Embryonic facial prominence (tissue), 1 donor: ENCODE data around the gene HMHB1.

Experiments used
- DNase-seq: peaks from one replicate; pipeline ENCODE4 v3.0.0-alpha.2; 2016; ENCODE audit errors: extremely low spot score

HMHB1 gene

DNA sequence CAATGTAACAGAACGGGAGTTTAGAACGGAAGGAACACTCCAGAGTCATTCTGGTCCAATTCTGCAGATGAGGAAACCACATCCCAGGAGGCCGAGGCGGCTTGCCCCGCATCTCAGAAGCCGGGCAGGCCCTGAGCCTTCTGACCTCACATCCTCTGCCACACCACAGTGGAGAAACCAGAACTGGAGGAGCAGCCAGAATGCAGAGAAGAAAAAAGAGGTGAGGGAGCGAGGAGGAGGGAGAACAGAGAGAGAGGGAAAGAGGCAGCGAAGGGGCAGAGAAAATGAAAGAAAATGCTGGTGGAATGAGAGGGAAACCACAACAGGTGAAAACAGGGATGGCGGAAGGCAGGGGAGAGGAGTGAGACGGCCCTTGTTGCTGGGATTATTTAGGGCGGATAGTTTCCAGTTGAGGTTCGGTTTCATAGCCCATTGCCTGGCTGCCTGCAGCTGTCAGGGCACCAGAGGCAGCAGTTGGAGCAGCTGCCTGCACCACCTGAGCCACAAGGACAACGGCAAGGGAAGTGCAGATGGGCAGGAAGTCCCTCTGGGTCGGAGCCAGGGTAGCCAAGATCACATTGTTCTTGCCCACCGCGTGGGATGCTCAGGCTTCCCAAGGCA, at the start of gene HMHB1:
TSS of gene HMHB1 (plus strand) at position 77 of the 621 bp plus-strand sequence.
- DNase-seq, result no peak

DNA sequence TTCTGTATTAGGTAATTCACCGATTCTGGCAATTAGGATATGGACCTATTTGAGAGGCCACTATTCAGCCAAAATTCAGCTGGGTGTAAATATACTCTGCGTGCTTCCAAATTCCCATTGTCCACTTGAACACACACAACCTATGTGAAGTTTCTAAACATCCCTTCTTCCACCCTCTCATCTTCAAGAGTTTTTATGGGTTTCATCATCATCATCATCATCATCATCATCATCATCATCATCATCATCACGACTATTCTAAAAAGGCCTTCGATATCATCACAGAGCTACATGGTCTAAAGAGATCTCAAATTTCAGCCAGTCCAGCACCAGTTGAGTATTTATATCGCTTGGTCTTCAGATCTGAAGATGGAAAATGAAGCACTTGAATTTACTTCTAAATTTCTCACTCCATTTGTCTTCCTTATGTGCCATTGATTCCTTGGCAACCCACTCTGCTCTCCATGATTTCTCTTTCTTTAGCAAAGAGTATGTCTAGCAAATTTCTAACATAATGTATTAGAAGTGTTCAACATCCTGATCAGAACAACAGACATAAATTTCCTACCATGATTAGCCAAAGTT, 49.2 kb upstream of the HMHB1 start:
- no peak for DNase-seq

DNA sequence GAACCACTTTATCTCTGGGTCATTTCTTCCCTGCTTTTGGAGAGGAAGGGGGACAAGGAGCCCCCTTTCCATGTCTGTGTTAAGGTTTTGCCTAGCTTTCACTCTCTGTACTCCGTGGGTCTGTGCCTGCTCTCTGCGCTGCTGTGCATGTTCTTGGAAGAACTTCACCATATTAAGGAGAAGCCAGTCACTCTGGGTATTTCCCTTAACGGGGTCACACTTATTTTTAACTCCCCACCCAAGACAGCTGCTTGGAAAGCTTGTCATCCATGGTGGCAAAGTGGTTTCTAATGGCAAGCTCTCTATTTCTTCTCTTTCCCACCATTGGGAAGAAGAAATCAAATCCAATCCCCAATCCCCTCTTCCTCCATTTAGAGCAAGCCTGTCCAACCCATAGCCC, 44.8 kb upstream of the HMHB1 start:
- no peak for DNase-seq

DNA sequence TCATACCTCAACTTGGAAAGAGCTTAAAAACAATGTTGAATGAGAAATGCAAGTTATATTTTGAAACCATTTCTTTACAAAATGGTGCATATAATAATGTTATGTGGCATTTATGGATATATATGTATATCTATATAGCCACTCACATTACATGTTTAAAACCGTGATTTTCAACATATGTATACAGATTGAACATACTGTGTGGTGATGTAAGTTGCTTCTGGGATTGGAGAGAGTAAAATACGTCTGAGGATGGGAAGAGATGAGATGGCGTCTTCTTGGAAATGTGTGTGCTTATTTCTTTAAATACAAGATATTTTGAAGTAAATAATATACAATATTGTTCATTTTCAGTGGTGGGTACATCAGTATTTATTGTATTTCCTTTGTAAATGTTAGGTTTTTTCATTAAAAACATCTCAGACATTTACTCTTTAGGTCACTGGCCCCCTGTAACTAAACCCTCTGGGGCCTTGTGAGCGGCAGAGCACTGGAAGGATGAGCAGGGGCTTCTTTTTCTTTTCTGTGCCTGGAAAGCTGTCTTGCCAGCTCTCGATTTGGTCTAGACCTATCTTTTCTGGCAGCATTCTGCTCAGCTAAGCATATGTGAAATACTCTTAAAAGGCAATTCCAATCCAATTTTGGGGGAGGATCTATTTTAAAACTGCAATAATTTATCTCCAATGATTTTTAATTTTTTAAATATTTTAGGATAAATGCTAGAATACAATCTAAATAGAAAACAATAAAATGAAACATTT, 42.8 kb upstream of the HMHB1 start:
- no peak for DNase-seq

DNA sequence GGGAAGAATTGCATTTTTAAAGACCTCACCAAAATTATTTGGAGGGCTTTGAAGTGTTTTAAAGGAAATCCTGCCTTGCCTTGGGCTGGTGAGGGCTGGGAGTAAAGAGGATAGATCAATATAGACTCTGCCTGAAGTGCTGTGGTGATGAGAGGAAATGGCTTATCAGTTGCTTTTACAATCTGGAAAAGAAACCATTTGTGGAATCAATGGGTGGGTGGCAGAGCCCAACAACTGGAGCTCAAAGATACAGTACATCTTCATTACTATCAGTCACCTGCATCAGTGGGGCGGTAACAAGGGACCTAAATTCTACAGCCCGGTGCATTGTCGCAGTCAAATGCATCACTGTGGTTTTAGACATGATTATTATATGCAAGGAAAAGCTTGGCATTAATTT, 41.5 kb upstream of the HMHB1 start:
- DNase-seq, result no peak

DNA sequence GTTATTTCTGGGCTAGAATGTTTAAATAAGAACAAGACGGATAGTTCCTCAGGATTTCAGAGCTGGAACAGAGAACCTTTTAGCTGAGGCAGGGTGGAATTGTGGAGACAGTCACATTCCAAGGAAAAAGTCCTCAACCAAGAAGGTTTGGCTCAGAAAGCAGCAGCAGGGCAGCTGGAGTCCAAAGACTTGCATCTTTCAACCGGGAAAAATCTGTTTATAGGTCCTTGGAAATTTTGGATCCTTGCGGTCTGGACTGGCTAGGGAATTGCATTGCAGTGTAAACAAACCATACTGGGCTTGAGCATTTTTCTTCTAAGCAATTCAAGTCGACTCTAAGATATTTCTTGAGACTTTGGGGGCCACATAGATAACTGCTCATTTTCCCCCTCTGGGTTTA, 40.8 kb upstream of the HMHB1 start:
- no peak for DNase-seq

DNA sequence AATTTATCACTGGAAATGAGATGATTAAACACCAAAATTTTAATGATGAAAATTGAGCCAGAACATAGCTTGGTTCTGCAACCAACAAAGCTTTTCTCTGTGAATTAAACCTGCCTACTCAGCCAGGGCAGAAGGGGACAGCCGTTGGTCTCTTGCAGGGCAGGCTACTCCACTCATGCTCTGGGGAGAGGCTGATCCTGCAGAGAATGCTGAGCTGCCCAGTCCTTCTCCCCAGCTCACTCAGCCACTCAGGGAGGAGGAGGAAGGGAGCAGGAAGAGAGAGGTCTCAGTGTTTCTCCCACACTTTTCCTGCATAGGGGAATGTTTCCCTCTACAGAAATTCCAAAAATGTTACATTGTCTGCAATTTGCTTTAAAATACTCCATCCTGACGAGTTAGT, 40.4 kb upstream of the HMHB1 start:
- DNase-seq, result no peak

DNA sequence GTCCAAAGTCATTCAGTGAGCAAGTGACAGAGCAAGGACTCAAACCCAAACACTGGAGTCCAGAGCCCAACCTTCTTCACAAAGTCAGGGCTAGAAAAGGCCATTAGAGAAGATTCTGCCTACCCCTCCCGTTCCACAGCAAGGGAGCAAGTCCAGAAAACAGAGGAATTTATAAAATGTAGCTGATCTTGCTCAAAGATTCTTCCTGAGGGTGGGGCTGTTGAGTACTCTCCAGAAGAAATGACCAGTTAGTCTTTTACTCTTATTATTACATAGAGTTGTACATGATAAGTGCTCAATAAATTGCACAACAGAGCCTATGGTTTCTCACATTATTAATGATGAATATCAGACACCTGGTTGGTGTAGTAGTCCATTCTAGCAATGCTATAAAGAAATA, 39.3 kb upstream of the HMHB1 start:
- DNase-seq, result no peak

DNA sequence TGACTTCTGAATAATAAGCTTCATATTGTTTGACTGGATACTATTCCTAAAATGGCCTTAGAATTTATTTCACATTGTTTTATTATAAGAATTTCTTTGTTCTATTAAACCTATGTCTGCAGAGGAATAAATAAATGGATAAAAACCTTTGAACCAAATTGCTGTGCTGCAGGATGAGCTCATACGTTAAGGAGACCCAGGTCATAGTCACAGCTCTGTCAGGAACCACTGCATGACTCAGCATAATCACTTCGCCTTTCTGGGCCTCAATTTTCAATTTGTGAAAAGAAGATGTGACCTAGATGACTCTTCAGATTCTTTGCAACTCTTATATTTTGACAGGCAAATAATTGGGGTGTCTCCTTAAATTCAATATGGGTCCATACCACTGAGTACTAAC, 36.7 kb upstream of the HMHB1 start:
- DNase-seq, result no peak

DNA sequence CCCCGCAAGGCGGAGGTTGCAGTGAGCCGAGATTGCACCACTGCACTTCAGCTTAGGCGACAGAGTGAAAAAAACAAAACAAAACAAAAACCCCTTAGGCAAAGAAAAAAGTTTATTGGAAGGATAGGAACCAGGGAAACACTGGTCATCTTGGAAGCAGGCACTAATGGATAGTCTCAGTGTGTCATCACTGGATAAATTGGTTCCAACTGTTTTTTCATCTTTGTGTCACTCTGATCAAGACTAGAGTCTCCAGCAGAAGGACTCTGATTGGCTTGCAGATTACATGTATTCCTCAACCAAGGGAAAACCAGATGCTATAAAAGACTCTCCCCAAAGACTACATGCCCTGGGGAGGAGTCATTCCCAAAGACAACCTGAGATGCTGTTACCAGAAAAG, 35.0 kb upstream of the HMHB1 start:
- no peak for DNase-seq

DNA sequence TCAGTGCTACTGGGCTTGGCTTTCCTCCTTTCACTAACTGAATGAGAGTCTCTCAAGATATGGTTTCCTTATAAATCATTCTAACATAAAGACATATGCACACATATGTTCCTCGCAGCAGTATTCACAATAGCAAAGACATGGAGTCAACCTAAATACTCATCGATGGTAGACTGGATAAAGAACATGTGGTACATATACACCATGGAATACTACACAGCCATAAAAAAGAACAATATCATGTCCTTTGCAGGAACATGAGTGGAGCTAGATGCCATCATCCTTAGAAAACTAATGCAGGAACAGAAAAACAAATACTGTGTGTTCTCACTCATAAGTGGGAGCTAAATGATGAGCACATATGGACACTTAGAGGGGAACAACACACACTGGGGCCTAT, 32.5 kb upstream of the HMHB1 start:
- DNase-seq, result no peak

DNA sequence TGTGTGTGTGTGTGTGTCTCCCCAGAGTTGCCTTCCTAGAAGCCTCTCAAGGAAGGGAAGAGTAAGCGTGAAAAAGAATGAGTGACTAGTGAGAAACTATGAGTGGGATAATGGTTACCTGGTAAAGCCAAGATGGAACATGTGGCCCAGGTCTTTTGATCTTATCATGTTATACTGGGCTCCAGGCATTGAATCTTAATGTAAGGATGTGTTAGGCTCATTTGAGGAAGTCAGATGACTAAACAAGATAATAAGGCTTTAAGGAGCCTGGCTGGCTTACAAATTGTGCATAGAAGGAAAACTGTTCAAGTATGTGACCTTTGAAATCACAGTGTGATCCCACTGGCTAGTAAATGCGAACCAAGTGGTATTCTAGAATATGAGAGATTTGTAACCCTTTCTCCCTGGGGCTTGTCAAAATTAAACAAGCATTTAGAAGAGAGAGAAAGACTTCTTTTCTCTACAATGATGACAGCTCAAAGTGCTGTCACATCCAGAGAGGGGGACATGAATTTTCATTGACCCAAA, 29.9 kb upstream of the HMHB1 start:
- DNase-seq, result no peak

DNA sequence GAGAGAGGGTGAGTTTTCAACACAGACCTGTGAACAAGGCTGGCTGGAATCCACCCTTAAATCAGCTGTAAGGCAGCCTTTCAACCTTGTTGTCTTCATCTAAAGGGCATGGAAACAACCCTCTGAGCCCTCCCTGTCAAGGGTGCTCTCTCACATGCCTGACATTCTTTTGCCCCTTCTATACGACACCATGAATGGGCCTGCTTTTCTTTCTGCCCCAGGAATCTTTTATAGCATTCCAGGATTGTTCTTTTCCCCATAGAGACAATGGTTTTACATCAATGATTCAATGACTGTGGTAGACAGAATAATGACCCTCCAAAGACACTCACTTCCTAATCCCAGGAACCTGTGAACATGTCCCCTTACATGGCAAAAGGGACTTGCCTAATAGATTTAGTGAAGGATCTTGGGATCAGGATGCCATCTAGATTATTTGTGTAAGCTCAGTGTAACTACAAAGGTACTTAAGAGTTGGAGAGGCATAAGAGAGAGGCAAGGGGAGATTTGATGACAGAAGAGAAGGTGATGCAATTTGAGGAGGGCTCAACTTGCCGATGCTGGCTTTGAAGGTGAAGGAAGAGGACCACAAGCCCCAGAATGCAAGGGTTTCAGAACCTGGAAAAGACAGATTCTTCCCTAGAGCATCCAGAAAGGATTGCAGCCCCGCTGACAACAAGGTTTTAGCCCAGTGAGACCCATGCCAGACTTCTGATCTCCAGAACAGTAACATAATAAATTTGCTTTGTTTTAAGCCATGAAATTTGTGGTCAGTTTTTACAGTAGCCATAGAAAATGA, 29.2 kb upstream of the HMHB1 start:
- no peak for DNase-seq

DNA sequence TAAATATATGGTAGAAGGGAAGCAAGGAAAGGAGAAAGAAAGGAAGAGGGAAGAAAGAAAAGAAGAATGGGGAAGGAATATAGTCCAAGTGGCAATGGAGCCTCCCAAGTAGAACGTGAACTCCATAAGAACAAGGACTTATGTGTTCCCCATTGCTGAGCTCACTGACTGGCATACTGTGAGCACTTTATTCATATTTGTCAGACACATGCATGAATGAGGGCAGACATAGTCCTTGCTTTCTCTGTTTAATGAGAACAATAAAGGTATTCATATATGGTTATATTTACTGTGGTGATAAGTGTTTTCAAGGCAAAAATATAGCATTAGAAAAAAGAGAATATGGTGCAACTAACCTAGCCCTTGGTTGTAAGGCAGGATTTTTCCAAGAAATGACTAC, 23.6 kb upstream of the HMHB1 start:
- no peak for DNase-seq

DNA sequence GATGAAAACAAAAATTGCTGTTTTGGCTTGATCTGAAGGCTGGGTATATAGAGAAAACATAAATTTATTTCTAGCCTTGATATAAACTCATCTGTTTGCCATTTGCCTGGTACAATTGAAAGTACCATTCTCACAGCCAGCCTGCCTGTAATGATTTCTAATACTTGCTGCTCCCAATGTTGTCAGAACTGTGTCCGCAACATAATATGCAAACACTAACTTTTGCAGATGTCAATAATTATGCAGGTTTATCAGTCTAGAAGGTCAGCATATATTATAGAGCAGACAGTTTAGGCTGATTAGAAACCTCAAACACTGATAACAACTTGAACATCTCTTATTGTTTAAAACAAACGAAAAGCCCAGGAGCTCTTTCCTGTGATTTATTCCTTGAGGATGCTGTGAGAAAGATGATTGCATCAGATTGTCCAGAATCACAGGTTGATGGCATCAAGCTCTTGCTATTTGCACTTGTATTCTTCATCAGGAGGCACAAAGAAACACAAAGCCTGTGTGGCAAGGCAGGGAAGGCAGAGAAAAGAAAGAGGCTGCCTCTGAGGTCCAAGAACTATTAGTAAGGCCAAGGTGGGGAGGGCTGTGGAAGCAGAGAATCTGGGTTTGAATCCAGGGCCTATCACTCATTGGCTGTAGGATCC, 21.4 kb upstream of the HMHB1 start:
- DNase-seq, result no peak

DNA sequence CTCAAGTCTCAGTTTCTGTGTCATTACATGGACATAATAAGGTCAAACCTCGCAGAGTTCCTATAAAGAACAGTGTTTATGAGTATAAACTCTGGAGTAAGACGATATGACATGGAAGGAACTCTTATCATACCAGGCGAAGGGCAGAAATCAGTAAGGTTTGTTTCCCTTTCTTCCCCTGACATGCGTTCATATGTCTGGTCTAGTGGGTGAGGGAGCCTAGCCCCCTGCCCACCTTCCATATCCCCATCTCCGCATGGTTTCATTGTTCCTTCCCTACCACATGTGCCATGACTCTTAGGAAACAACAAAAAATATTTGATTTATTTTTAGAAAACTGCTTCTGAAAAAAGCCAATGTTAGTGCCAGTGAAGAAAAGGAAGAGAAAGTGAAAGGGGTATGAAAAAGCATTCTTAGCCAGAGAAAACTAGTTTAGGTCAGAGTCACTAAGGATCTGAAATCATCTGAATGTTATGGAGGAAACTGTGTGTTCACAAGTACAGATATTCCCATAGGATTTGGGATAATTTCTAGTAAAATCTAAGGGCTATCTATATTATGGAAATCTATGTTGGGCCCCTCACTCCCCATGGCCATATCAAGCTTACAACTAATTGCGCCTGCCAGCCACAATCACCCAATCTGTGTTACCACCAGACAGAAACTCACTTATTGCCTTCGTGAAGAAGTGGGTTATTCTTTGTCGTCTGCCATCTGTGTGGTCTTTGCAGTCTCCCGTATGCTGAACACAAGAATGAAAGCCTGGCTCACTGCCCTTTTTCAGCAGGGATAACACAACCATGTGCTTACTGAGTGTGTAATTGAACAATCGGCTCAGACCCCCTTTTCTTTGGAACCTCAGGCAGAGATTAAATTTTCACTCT, 19.9 kb upstream of the HMHB1 start:
- no peak for DNase-seq

DNA sequence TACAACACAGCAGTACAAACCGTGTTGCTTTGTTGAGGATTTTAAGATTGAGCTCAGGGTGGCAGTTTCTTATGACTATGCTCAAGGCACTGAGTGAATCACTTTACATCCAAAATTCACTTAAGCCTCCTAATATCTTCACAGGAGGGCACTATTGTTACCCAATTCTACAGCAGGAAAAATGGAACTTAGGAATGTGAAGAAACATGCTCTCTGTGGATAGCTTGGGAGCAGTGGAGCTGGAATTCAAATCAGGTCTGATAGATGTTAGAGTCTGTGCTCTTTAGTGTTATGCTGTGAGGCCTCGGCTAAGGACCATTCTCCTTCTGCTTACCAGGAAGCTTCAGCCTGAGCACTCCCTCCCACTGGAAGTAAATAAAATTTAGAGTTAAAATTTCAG, 18.7 kb upstream of the HMHB1 start:
- DNase-seq, result no peak

DNA sequence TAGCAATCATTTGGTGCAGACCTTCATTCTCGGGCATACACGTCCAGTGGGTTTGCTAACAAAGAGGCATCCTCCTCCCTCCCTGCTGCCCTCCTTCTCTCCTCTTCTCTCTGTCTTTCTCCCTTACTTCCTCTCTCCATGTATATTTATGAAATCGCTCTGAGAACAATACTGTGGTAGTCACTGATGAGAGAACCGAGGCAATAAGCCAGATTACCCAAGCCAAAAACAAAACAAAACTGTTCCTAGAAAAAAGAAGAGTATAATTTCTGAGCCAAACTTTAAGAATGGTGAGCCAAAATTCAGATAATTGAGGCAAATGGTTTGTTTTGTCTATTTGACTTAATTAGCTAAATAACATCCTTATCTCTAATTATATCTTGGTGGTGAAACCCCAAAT, 15.8 kb upstream of the HMHB1 start:
- no peak for DNase-seq

DNA sequence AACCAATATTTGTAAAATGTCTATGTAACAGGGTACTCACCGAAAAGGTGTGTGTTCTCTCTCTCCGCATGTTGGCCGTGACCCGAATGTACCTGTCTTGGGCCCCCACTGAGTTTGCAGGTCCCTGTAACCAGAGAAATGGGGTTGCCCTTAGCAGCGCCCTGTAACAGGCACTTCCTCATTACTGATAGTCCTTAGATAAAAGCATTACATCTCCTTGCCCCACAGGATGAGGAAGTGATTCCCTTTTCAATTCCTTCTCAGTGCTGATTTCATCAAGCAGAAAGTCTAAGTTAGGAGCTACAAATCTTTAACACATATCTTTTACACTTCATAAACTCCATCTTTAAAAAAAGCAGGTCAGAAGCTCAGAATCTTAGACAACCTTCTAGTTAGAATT, 15.2 kb upstream of the HMHB1 start:
- no peak for DNase-seq

DNA sequence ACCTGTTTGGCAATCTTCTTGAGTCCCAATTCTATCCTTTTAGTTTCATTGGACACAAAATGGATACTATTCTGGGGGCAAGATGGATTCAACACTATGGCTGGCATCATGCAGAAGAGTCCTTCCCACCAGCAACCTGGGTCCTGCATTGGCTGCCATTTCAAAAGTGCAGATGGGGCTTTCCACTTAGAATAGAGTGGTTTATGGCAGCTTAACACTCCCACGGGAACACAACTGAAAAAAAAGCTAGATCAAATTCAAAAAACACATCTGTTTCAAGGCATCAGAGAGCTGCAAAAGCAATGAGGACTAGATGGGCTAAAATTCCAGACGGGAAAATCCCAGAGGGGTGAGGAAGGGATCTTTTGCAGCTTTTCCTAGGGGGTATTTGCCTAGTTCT, 11.2 kb upstream of the HMHB1 start:
- DNase-seq, result no peak
